ENCODE measurements around the gene RNU1-2. TPM values are rescaled to one million over a fixed set of nuclear protein-coding genes. Genes with fewer than 3 reads are reported as not detected.

Gene RNU1-2
- 7,909 TPM for total RNA-seq

GRCh38 chr1:16895598-16896315 is at the start of gene RNU1-2:
TSS of gene RNU1-2 (plus strand) at chr1:16895980.

DNA sequence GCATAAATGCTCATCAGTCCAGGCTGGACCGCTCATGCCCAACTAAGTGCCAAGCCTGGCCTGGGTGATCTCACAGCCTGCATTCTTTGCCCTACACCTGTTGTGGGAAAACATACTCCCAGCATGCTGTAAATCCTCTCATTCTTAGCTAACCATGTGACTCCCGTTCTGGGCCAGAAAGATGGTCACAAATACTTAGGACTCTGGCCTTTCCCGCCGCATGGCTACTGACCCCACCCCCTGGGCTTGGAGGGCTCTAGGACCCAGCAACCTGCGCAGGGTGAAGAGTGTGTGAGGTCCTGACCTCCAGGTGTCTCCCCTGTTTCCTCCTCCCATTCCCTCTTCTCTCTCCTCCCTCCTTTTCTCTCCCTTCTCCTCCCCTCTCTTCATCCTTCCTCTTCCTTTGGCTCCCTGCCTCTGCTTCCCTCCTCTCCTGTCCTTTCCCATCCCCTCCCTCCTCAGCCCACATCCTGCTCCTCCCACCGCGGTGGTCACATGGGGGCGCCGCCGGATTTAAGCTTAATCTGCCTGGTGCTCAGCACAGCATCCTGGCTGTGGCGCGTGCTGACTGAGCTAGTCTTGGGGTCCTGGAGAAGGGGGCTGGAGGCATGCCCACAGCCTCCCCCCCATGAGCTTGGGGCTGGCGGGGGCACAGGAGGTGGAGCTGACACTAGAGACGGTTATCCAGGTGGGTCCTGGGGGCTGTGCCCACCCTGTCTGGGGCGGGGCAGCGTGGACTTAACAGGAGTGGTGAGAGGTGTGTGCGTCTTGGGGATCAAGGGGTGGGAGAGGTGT is 25.8 kb downstream of the RNU1-2 start, which contains the start of gene CROCC:
CROCC (plus strand) TSS at position 541 of the 795 bp plus-strand sequence; CDS start at position 629, 88 bp downstream.

Small RNA genes within 50 kb of the gene (small RNA-seq; reads per million reads assigned to genes)
- gene MIR3675 (ENCODE audit: low replicate concordance) (not detected), gene RNU1-2 (ENCODE audit: low replicate concordance) (not detected), gene RNU1-5P (ENCODE audit: low replicate concordance) (not detected)

Other genes with a start within 250 kb of the RNU1-2 start
- 7,909 TPM for gene RNU1-3, start 229.0 kb upstream of the RNU1-2 start, total RNA-seq
- 7,909 TPM for gene RNU1-4, start 155.5 kb upstream of the RNU1-2 start, total RNA-seq
- 31.6 TPM for gene CROCC, start 26.0 kb downstream of the RNU1-2 start, total RNA-seq
- gene MFAP2, start 84.6 kb downstream of the RNU1-2 start, total RNA-seq, result 66.2 TPM
- gene ATP13A2, start 115.9 kb downstream of the RNU1-2 start, total RNA-seq, result 24.7 TPM
- 89.6 TPM for gene SDHB, start 158.1 kb downstream of the RNU1-2 start, total RNA-seq
- 21.5 TPM for gene PADI2, start 223.5 kb downstream of the RNU1-2 start, total RNA-seq

Measured in metanephros (tissue), 2 donors.